Measurements from ENCODE around the gene SELENOI.

Gene SELENOI

GRCh38 chr2:26411419-26411818 is 65.5 kb downstream of the SELENOI start:
- DNase-seq (ENCODE audit: low read depth in 2 of 2) = no peak

- DNase-seq (ENCODE audit: low read depth in 2 of 2) = no peak
Measured at GRCh38 chr2:26412091-26412673, 66.2 kb downstream of the SELENOI start.

GRCh38 chr2:26414311-26414710 is 68.4 kb downstream of the SELENOI start:
- no peak for DNase-seq (ENCODE audit: low read depth in 2 of 2)

GRCh38 chr2:26421961-26422360 is 76.0 kb downstream of the SELENOI start:
- no peak for DNase-seq (ENCODE audit: low read depth in 2 of 2)

DNA sequence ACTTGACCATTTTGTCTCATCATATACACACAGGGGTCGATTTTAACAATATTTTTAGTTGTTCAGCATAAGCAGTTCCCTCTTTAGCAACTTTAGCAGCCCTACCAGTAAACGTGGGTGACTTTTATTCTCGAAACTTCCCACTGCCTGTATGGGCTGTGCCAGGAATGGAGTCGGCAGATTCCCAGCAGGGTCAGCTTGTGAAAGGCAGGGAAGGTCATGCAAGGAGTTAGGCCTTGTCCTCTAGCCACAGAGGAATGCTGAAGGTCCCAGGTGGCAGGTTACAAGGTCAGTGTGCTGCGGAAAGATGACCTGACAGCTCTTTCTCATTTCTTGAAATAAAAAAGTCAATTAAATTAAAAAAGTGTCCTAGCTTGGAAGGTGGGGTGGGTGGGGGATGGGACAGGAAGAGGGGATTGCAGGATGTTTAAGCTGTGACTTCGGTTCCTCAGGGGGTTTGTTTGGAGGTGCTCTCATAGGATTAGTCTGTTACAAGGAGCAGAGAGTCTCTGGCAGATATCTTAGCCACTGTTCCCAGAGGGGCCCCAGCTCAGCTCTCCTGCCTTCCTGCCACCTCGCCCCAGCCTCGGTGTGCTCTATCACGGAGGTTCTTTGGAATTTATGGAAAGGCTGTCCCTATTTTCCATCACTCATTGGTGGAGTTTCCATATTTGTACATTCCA is 77.1 kb downstream of the SELENOI start:
- DNase-seq (ENCODE audit: low read depth in 2 of 2) = no peak

GRCh38 chr2:26423750-26424149 is 77.8 kb downstream of the SELENOI start:
- DNase-seq (ENCODE audit: low read depth in 2 of 2) = no peak

GRCh38 chr2:26424221-26424620 is 78.3 kb downstream of the SELENOI start:
- no peak for DNase-seq (ENCODE audit: low read depth in 2 of 2)

GRCh38 chr2:26428846-26429245 is 82.9 kb downstream of the SELENOI start:
- DNase-seq (ENCODE audit: low read depth in 2 of 2) = no peak

DNA sequence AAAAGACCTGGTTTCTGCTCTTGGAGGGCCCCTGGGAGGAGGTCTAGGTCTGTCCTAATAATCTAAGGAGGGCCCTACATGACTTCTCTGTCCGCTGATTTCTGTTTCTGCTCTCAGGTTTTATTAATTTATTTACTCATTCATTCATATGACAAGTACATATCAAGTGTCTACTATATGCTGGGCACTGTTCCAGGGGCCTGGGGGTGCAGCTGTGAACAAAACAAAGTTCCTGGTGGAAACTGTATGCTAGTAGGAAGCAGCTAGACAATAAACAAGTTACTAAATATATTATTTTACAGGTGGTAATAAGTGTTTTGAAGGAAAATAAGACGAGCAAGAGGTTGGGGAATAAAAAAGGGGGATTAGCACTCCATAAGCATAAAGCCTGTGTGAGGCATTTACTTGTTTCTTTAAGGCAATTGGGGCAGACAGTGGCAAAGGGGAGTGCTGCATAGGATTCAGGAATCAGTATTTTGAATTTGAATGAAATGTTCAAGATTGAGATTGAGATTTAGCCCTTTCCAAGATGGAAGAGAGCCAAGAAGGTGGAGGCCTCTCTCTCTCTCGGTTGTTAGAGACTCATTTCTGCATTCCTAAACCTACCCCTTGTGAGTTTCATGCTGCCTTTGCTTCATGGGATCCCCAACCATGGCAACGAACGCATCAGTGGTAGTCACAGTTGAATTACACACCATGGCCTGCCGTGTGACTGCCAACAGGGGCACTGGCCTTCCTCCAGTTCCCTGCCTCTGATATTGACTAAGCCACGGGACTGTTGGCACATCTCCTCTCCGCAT is 84.0 kb downstream of the SELENOI start:
- no peak for DNase-seq (ENCODE audit: low read depth in 2 of 2)

GRCh38 chr2:26430826-26431225 is 84.9 kb downstream of the SELENOI start:
- no peak for DNase-seq (ENCODE audit: low read depth in 2 of 2)

DNA sequence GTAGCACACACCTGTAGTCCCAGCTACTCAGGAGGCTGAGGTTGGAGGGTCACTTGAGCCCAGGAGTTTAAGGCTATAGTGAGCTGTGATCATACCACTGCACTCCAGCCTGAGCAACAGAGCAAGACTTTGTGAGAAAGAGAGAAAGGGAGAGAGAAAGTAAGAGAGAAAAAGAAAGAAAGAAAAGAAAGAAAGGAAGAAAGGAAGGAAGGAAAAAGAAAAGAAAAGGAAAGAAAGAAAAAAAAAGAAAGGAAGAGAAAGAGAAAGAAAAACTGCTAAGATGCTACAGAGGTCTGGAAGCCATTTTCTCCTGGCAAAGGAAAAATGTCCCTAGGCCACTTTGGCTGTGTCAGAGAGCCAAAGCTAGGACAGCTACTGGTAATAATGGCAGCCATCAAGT is 86.4 kb downstream of the SELENOI start:
- DNase-seq (ENCODE audit: low read depth in 2 of 2) = no peak

DNA sequence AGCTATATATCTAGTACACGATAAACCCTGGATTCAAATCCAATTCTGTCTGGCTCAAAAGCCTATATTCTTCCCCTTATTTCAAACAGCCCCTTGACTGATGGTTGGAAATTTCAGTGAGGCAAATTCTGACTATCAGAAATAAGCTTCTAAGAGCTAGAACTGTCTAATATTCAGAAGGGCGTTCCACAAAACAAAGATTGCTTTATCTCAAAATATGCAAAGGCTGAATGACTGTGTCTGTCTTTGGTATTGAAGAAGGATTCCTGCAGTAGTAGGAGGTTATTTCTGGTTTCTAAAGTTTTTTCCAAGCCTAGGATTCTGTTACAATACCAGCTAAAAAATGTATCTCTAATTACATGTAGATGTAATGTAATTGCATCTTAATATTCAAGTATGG is 86.9 kb downstream of the SELENOI start:
- no peak for DNase-seq (ENCODE audit: low read depth in 2 of 2)

GRCh38 chr2:26435106-26435505 is 89.2 kb downstream of the SELENOI start:
- DNase-seq (ENCODE audit: low read depth in 2 of 2) = no peak

- DNase-seq (ENCODE audit: low read depth in 2 of 2) = no peak
Measured at GRCh38 chr2:26438526-26438925, 92.6 kb downstream of the SELENOI start.

DNA sequence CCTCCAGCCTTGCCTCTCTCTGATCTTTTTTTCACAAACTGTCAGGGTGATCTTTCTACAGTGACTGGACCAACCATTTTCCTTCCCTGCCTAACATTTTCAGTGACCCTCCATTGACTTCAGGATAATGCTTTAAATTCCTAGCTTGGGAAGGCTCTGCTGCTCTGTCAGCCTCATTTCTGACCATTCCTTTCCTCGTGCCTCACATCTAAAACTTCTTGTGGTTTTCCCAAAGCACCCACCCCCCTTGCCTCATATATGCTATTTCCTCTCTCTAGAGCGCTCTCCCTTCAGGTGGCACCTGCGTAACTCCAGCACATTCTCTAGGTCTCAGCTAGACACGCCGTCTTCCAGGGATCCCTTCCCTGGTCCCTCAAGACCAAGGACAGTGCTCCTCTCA is 93.0 kb downstream of the SELENOI start:
- DNase-seq (ENCODE audit: low read depth in 2 of 2) = no peak

GRCh38 chr2:26442301-26442700 is 96.4 kb downstream of the SELENOI start:
- no peak for DNase-seq (ENCODE audit: low read depth in 2 of 2)

- DNase-seq (ENCODE audit: low read depth in 2 of 2) = no peak
Measured at GRCh38 chr2:26442707-26443106, 96.8 kb downstream of the SELENOI start.

- no peak for DNase-seq (ENCODE audit: low read depth in 2 of 2)
Measured at GRCh38 chr2:26444236-26444635, 98.3 kb downstream of the SELENOI start.

Measured in fibroblast of skin of left biceps (primary cell).